WI38 (cell line): ENCODE data around the gene DUSP8.

ENCODE experiments used
- H3K4me3 ChIP-seq: 2 replicates; pipeline ENCODE4 v1.5.1; 2011; ENCODE audit warnings: low read depth, mild to moderate bottlenecking, control low read depth, low read length
- CTCF ChIP-seq: IDR thresholded peaks from 2 replicates; pipeline ENCODE4 v1.5.1; 2012; ENCODE audit warnings: low read depth, mild to moderate bottlenecking, control low read depth, low read length

Gene DUSP8

DNA sequence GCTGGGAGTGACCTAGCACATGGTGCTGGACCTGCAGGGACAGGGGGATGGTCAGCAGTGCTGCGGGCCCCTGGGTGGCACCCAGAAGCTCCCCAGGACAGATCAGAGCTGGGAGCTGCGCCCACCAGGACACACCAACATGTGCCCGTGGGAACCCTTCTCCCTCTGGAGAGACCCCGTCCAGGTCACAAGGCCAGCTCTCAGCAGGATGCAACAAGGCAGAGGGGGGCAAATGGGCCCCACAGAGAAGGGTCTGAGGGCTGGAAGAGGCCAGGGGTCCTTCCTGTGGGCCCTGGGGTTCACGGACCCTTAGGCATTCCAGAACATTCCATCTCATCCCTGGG lies 6.2 kb downstream of the DUSP8 start:
- TF ChIP-seq CTCF, result no peak
- H3K4me3 ChIP-seq, result no peak overlapping the region

GRCh38 chr11:1565173-1565903 lies 6.7 kb downstream of the DUSP8 start:
- H3K4me3 ChIP-seq, result no peak overlapping the region
- no peak for TF ChIP-seq CTCF

DNA sequence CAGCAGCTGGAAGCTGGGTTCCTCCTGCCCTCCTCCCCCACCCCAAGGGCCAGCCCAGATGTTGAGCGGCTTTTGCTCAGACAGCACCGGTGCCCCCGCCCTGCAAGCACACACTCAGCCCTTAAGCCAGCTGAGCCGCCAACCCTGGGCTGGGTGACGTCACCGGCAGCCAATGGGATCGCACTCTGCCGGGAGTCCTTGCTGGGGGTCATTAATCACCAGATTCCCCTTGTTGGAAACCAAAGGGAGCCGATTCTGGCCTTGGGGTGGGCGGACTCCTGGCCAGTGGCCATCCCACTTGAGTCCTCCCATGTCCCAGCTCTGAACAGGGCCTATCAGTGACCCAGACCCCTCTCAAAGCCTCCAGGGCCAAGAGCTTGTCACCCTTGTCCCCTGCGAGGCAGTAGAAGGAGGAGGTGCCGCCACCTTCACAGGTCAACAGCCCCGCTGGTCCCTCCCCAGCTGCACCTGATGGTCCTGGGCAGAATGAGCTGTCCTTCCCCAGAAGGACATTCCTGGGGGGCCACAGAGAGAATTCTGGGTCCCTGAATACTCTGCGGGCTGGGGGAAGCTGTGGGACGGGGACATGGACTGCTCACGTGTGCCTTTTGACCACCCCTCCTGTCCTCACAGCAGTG lies 7.4 kb downstream of the DUSP8 start:
- TF ChIP-seq CTCF, result no peak
- no peak overlapping the region for H3K4me3 ChIP-seq

DNA sequence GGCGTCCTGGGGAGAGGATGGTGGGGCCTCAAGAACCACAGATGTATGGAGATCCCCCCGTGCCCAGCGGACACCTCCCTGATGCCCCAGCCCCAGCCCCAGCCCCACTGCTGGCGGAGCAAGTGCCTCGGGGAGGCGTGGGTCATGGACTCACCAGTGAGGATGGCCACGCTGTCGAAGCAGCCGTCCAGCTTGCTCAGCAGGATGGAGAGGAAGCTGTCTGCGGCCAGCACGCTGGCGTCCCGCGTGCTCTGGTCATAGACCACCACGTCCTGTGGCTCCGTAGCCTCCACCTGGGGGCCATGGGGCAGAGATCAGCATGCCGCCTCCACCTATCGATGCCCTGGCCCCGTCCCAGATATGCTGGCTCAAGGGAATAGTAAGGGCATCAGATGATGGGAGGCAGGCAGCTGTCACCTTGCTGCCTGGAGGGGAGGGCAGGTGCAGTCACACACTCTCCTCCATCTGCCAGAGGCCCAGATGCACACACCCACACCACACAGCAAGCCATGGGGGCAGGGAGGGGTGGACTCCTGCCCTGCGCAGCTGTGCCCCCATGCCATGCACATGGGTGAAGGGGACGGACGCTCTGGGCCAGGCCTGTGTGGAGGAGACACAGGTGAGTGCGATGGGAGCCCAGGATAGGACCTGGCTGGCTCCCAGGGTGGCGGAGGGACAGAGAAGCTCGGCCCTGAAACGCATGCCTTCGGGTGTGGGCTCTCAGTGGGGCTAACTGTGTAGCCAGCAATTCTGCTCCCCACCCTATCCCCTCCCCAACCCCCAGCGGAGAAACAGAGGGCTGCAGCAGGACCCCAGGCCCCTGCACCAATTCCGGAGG lies 8.2 kb downstream of the DUSP8 start:
- H3K4me3 ChIP-seq, result no peak overlapping the region
- no peak for TF ChIP-seq CTCF

DNA sequence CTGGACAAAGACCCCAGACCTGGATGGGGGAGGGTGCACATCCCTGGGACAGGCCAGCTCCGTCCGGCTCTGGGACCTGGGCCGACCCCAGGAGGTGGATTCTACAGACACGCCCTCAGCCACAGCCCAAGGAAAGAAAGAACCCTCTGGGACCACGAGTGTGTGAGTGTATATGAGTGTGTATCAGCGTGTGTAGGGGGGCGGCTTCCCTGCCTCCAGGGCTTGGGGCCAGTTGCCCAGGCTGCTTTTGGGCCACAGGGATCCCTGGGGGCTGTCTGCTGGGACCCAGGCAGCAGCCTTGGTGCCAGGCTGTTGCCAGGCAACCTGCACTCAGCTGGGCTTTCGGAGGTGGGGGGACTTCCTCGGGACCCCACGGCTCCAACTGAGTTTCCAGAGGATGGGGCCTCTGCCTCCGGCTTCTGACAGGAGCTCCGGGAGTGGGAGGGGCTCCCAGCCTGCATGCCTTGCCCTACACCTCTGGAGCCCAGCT lies 8.9 kb downstream of the DUSP8 start:
- no peak for TF ChIP-seq CTCF
- no peak overlapping the region for H3K4me3 ChIP-seq

GRCh38 chr11:1562469-1563148 lies 9.5 kb downstream of the DUSP8 start:
- no peak for TF ChIP-seq CTCF
- H3K4me3 ChIP-seq, result no peak overlapping the region
